IMR-90 (cell line): Measurements from ENCODE around the gene CDKN2A. TPM values are rescaled to one million over a fixed set of nuclear protein-coding genes. Genes with fewer than 3 reads are reported as not detected.

ENCODE experiments used
- ATAC-seq: fragments of 200-7000 bp; cut with Tn5 transposase; 2 replicates; pipeline ENCODE4 v1.9.1; 2020; ENCODE audit warnings: low read depth, mild to moderate bottlenecking, moderate library complexity
- BruUV-seq: library from RNA; stranded (reverse); fragments of 400-500 nt; replicated peaks from 2 replicates; lab custom pipeline; 2021; lab: Mats Ljungman, UMichigan
- CTCF ChIA-PET: fragments of 300-600 bp; formaldehyde crosslinking; extraction: SDS; loops from one replicate; lab custom pipeline; 2021; ENCODE audit warnings: antibody characterized with exemption; lab: Yijun Ruan, JAX
- POLR2A ChIA-PET: fragments of 300-600 bp; sonication (Branson Sonifier 250); formaldehyde crosslinking; loops from one replicate; lab custom pipeline; 2022; ENCODE audit warnings: antibody characterized with exemption; ENCODE audit not compliant: unreplicated experiment; lab: Charles Lee
- DNase-seq: peaks from one replicate; pipeline ENCODE4 v3.0.0; 2013
- H2AFZ ChIP-seq: replicated peaks from 2 replicates; pipeline ENCODE3; 2013; ENCODE audit warnings: low read length, mild to moderate bottlenecking; ENCODE audit not compliant: poor library complexity
- H2AK5ac ChIP-seq: 2 replicates; pipeline ENCODE4 v1.6.1; 2013; ENCODE audit warnings: low read depth, low read length, inconsistent platforms
- H2AK9ac ChIP-seq: replicated peaks from 2 replicates; pipeline ENCODE3; 2013; ENCODE audit warnings: mild to moderate bottlenecking, low read depth, low read length, moderate library complexity; ENCODE audit not compliant: poor library complexity
- H2BK120ac ChIP-seq: 2 replicates; pipeline ENCODE4 v1.6.1; 2013; ENCODE audit warnings: low read depth, low read length, inconsistent platforms
- H2BK15ac ChIP-seq: 3 replicates; pipeline ENCODE4 v1.6.1; 2013; ENCODE audit warnings: low read depth, low read length, inconsistent platforms
- H2BK20ac ChIP-seq: 2 replicates; pipeline ENCODE4 v1.6.1; 2013; ENCODE audit warnings: low read depth, mild to moderate bottlenecking, inconsistent platforms, low read length, moderate library complexity
- H2BK5ac ChIP-seq: 2 replicates; pipeline ENCODE4 v1.6.1; 2013; ENCODE audit warnings: mild to moderate bottlenecking, low read depth, low read length, inconsistent platforms; ENCODE audit not compliant: poor library complexity, severe bottlenecking
- H3K14ac ChIP-seq: replicated peaks from 2 replicates; pipeline ENCODE4 v1.6.1; 2013; ENCODE audit warnings: low read depth, low read length, inconsistent platforms
- H3K18ac ChIP-seq: 2 replicates; pipeline ENCODE4 v1.6.1; 2013; ENCODE audit warnings: low read depth, low read length, control low read depth
- H3K23ac ChIP-seq: 2 replicates; pipeline ENCODE4 v1.6.1; 2013; ENCODE audit warnings: low read depth, low read length, inconsistent platforms
- H3K27ac ChIP-seq: 2 replicates; pipeline ENCODE4 v1.5.1; 2013; ENCODE audit warnings: mild to moderate bottlenecking, control low read depth, low read length; ENCODE audit not compliant: insufficient read depth
- H3K27me3 ChIP-seq: 2 replicates; pipeline ENCODE4 v1.6.1; 2013; ENCODE audit warnings: low read length; ENCODE audit not compliant: control insufficient read depth, insufficient read depth
- H3K36me3 ChIP-seq: 2 replicates; pipeline ENCODE4 v1.6.1; 2013; ENCODE audit warnings: low read length, mixed read lengths; ENCODE audit not compliant: control insufficient read depth, insufficient read depth
- H3K4ac ChIP-seq: 2 replicates; pipeline ENCODE4 v1.6.1; 2013; ENCODE audit warnings: low read depth, low read length, inconsistent platforms
- H3K4me1 ChIP-seq: 2 replicates; pipeline ENCODE4 v1.6.1; 2013; ENCODE audit warnings: low read length, mixed read lengths; ENCODE audit not compliant: control insufficient read depth, insufficient read depth
- H3K4me2 ChIP-seq: 2 replicates; pipeline ENCODE4 v1.6.1; 2013; ENCODE audit warnings: low read depth, mild to moderate bottlenecking, control low read depth, low read length, moderate library complexity
- H3K4me3 ChIP-seq: 2 replicates; pipeline ENCODE4 v1.5.1; 2013; ENCODE audit warnings: low read depth, mild to moderate bottlenecking, control low read depth, low read length, moderate library complexity; ENCODE audit not compliant: insufficient read depth
- H3K56ac ChIP-seq: 2 replicates; pipeline ENCODE4 v1.6.1; 2013; ENCODE audit warnings: low read length, inconsistent platforms; ENCODE audit not compliant: insufficient read depth; ENCODE audit errors: extremely low read depth
- H3K79me1 ChIP-seq, 2 experiments: 2 replicates each; pipeline ENCODE4 v1.6.1; 2013; ENCODE audit warnings: low read length in 2 of 2, inconsistent platforms in 1 of 2, low read depth in 1 of 2
- H3K9ac ChIP-seq: 2 replicates; pipeline ENCODE4 v1.6.1; 2013; ENCODE audit warnings: low read depth, low read length, control low read depth
- H3K9me1 ChIP-seq: 2 replicates; pipeline ENCODE4 v1.6.1; 2013; ENCODE audit warnings: low read length, inconsistent platforms; ENCODE audit not compliant: insufficient read depth
- H3K9me3 ChIP-seq: 2 replicates; pipeline ENCODE4 v1.6.1; 2013; ENCODE audit warnings: low read length; ENCODE audit not compliant: control insufficient read depth, insufficient read depth
- H4K20me1 ChIP-seq: 2 replicates; pipeline ENCODE4 v1.6.1; 2013; ENCODE audit warnings: low read length, inconsistent platforms; ENCODE audit not compliant: insufficient read depth
- H4K5ac ChIP-seq: 2 replicates; pipeline ENCODE4 v1.6.1; 2013; ENCODE audit warnings: mild to moderate bottlenecking, low read depth, low read length, control low read depth
- H4K8ac ChIP-seq, 2 experiments: 2 replicates each; pipeline ENCODE4 v1.6.1; 2013; ENCODE audit warnings: low read depth in 2 of 2, low read length in 2 of 2, control low read depth in 1 of 2, inconsistent platforms in 1 of 2
- H4K91ac ChIP-seq: 2 replicates; pipeline ENCODE4 v1.6.1; 2013; ENCODE audit warnings: low read depth, low read length, inconsistent platforms; ENCODE audit not compliant: insufficient read depth
- FOS ChIP-seq: fragments of 150-350 bp; IDR thresholded peaks from 2 replicates; pipeline ENCODE4 v1.6.1; 2016; ENCODE audit warnings: low read depth, low read length
- MAZ ChIP-seq: IDR thresholded peaks from 2 replicates; pipeline ENCODE4 v1.6.1; 2012; ENCODE audit warnings: low read depth, mild to moderate bottlenecking, low read length, improper control_type of control experiment, moderate library complexity, borderline replicate concordance
- RFX5 ChIP-seq: IDR thresholded peaks from 2 replicates; pipeline ENCODE4 v1.8.0; 2012; ENCODE audit warnings: low read depth, mild to moderate bottlenecking, low read length, moderate library complexity
- WGBS, 2 experiments: methylation state at CpG; one replicate each; pipeline versions ENCODE4 v1.1.5 to v1.1.7; 2013; ENCODE audit warnings: missing lambda C conversion rate in 2 of 2; ENCODE audit not compliant: insufficient read length in 1 of 2; ENCODE audit errors: extremely low coverage in 2 of 2; 5-methylcytosine and 5-hydroxymethylcytosine counted together
- dilution Hi-C: fragments of 300-500 bp; cut with HindIII; formaldehyde crosslinking; loops from one replicate; pipeline ENCODE4 v1.14.3; 2018; ENCODE audit warnings: low sequenced_read_pairs; ENCODE audit not compliant: unreplicated experiment
- in situ Hi-C: fragments of 300-500 bp; cut with MboI; formaldehyde crosslinking; loops from 3 replicates; pipeline ENCODE4 v1.14.3; 2019; ENCODE audit warnings: low sequenced_read_pairs, inconsistent platforms, mixed read lengths
- intact Hi-C: fragments of 100-400 bp; cut with micrococcal nuclease; formaldehyde crosslinking; loops from 2 replicates; pipeline ENCODE4 v1.10.0; 2022
- polyA plus RNA-seq, 3 experiments: library from polyadenylated mRNA; depleted of rRNA; stranded (reverse); fragments of >200 nt; gene quantifications; 2 replicates each; pipeline ENCODE4 v1.2.3, GENCODE V29; 2012; ENCODE audit warnings: low replicate concordance in 1 of 3
- total RNA-seq: library from RNA; depleted of rRNA; stranded (reverse); fragments of >200 nt; gene quantifications from 2 replicates; pipeline ENCODE4 v1.2.3, GENCODE V29; 2012
- TF ChIP-seq, protein P1 (sequence below): fragments of 150-350 bp; IDR thresholded peaks from 2 replicates; pipeline ENCODE4 v1.6.1; 2017; ENCODE audit warnings: mild to moderate bottlenecking, antibody characterized with exemption, low read length, low read depth
- TF ChIP-seq, protein P2 (sequence below): fragments of 150-350 bp; IDR thresholded peaks from 2 replicates; pipeline ENCODE4 v1.6.1; 2016; ENCODE audit warnings: low read depth, mild to moderate bottlenecking, low read length, moderate library complexity, borderline replicate concordance

CDKN2A gene
- total and polyA plus RNA-seq, 2 of the 4 experiments (the other 2 are of a cell fraction): 11.3 to 75.3 TPM

- Histone ChIP-seq H2BK15ac (no peak overlapping the region), H4K20me1 (no peaks in the 10 kb centered on the region), H3K9ac (no peak overlapping the region), H3K9me1 (peaks cover 2% of the 10 kb centered on the region), H3K18ac (no peak overlapping the region), H3K56ac (no peak overlapping the region), H4K91ac (no peak overlapping the region), H3K27me3 (no peaks in the 10 kb centered on the region), H4K5ac (no peak overlapping the region), H2AK5ac (no peak overlapping the region), H3K79me1 (no peaks in the 10 kb centered on the region), H3K36me3 (peaks cover 1% of the 10 kb centered on the region; the same call in 1 of the 2 replicates), H2AK9ac (no peak overlapping the region), H4K8ac (no peak overlapping the region), H2BK20ac (no peak overlapping the region), H3K27ac (no peak overlapping the region), H2BK120ac (no peak overlapping the region), H3K4me1 (peaks cover 5% of the 10 kb centered on the region; the same call in 1 of the 2 replicates), H3K9me3 (no peaks in the 10 kb centered on the region), H2BK5ac (no peak overlapping the region), H3K23ac (no peak overlapping the region), H3K14ac (no peak overlapping the region), H3K4ac (no peak overlapping the region), H3K4me2 (no peak overlapping the region), H2AFZ (no peak overlapping the region), H3K4me3 (no peak overlapping the region)
- ChIA-PET POLR2A (no interaction called here), CTCF (no interaction called here)
- dilution Hi-C loops: no loop called here
- WGBS, 2 experiments: 83% methylated on average over 1 of the region's 8 CpGs; no CpG with 5 or more reads in 1 of the 2 experiments
- intact Hi-C loops: no loop called here
- no TSS peak for BruUV-seq
- TF ChIP-seq FOS: no peak
- TF ChIP-seq, protein P1, sequence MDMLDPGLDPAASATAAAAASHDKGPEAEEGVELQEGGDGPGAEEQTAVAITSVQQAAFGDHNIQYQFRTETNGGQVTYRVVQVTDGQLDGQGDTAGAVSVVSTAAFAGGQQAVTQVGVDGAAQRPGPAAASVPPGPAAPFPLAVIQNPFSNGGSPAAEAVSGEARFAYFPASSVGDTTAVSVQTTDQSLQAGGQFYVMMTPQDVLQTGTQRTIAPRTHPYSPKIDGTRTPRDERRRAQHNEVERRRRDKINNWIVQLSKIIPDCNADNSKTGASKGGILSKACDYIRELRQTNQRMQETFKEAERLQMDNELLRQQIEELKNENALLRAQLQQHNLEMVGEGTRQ: no peak
- no peak for TF ChIP-seq MAZ
- TF ChIP-seq, protein P2, sequence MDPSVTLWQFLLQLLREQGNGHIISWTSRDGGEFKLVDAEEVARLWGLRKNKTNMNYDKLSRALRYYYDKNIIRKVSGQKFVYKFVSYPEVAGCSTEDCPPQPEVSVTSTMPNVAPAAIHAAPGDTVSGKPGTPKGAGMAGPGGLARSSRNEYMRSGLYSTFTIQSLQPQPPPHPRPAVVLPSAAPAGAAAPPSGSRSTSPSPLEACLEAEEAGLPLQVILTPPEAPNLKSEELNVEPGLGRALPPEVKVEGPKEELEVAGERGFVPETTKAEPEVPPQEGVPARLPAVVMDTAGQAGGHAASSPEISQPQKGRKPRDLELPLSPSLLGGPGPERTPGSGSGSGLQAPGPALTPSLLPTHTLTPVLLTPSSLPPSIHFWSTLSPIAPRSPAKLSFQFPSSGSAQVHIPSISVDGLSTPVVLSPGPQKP: no peak
- no peak for TF ChIP-seq RFX5
- no peak for DNase-seq
- ATAC-seq: no peak
- in situ Hi-C loops: no loop called here
Observed at GRCh38 chr9:22033012-22033630, 38.9 kb upstream of the CDKN2A start.
